Prostate gland (tissue), 2 donors: Measurements from ENCODE around the gene GAB3.

ENCODE experiments used
- CTCF ChIP-seq, 4 experiments: fragments of 200-600 bp in 2 of 4; fragments of 450-650 bp in 2 of 4; sonication (generic) in 2 of 4; IDR thresholded peaks; 1 replicate in 3 of 4; 2 replicates in 1 of 4; pipeline ENCODE4 v1.5.1; 2016 to 2019; ENCODE audit warnings: antibody characterized with exemption in 4 of 4, mild to moderate bottlenecking in 2 of 4, moderate library complexity in 2 of 4
- POLR2A ChIP-seq: fragments of 450-650 bp; IDR thresholded peaks from one replicate; pipeline ENCODE4 v1.6.1; 2016; ENCODE audit warnings: antibody characterized with exemption, mild to moderate bottlenecking

DNA sequence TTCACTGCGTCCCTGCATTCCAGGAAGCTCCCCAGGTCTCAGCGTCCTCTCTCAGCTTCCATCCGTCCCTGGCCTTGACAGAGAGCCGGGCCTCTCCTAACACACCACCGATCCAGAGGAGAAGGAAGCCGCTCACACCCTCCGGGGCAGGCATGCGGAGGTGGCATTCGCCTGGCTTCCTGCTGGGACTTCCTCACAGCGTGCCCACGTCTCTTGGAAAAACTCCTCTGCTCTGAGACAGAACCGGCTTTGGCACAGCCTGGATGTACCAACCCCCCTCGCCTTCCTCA lies 100.7 kb downstream of the GAB3 start:
- no peak for TF ChIP-seq CTCF (IDR thresholded peaks at IDR 0.05)
- no peak for TF ChIP-seq POLR2A
